SH-SY5Y (cell line): ENCODE measurements around the gene SERPINH1.

Experiments used
- GATA2 ChIP-seq: IDR thresholded peaks from 2 replicates; pipeline ENCODE4 v1.6.1; 2011; ENCODE audit warnings: mild to moderate bottlenecking, low read depth, low read length
- GATA3 ChIP-seq: IDR thresholded peaks from 2 replicates; pipeline ENCODE4 v1.6.1; 2011; ENCODE audit warnings: low read depth, mild to moderate bottlenecking, low read length, moderate library complexity

The SERPINH1 gene

DNA sequence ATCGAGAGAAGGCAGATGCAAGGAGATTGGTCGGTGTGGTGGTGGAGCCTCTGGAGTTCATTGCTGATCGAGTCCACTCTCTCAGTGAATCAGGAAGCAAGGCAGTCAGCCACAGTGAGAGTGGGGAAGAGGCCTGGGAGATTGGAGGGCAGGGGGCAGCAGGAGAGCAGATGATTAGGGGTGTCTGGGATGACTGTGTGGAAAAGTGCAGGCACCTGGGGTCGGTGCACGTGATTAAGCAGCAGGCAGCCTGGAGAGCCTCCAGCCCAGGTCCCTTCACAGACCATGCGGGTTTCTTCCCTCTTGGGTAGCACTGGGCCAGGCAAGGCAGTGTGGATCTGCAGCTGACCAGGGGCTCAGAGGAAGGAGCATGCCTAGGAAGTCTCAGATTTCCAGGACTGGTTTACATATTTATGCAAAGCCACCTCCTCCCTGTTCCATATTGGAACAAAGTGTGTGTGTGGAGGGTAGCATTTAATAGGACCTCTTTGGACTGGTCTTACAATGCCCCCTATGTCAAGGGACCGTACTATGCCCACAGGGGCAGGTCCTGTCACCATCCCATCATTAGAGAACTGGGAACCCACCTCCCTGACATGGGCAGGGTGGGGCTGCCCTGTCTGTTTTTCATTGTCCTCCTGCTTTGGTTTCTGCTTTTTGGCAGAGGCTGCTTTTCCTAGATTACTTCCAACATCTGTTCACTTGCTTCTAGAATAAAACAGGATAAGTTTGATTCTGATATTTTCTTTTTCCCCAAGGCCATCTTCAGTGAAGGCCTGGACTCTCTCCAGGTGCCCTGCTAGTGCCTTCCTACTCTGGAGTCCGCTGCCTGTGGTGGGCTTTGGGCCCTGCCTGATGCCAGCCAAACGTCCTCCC is 22.4 kb upstream of the SERPINH1 start:
- TF ChIP-seq GATA3 (no peak), GATA2 (no peak)

DNA sequence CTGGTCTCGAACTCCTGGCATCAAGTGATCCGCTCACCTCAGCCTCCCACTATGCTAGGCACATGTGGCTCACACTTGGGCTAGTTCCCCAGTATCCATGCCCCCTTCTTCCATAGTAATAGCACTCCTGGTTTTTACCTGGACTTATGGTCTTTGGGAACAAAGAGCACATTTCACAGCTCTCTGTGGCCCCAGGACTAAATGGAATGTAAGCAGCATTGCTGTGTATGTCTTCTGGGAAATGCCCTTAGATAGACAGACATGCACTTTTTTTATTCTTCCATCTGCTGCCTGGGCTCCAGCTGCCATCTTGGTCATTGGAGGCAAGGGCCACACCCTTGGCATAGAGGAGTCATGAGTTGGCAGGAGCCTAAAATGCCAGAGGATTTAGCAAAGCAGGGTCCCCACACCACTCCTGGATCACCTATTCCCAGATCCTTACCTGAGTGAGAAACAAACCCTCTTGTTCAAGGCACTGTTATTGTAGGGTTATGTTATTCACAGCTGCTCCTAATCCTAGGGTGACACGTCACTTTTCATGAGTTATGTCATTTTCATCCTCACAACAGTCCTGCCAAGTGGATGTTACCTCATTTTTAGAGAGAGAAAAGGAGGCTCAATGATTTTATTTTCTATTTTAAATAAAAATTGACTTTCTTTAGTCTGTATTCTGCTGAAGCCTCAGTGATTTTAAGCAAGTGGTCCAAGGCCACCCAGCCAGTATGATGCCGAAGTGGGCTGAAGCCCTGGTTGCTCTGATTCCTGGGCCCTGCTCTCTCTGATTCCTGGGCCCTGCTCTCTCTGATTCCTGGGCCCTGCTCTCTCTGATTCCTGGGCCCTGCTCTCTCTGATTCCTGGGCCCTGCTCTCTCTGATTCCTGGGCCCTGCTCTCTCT is 20.6 kb upstream of the SERPINH1 start:
- no peak for TF ChIP-seq GATA3
- TF ChIP-seq GATA2, result no peak

- TF ChIP-seq GATA2 (no peak), GATA3 (no peak)
Measured at GRCh38 chr11:75542088-75542438, 20.0 kb upstream of the SERPINH1 start.

DNA sequence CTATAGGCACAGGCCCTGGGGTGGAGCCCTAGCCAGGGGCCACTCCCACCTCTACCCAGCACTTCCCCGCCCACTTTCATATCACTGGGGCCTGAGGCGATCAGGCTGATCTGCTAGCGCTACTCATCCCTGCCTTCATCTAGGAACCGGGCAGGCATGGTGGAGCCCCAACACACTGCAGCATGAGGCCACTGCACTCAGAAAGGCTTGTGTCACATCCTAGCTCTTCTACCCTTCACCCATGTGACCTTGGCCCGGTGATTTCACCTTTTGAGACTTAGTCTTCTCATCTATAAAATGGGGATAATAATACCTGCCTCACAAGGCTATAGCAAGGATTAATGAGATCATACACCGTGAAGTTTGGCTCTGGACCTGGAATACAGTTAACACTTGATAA is 18.2 kb upstream of the SERPINH1 start:
- TF ChIP-seq GATA2, result no peak
- no peak for TF ChIP-seq GATA3

GRCh38 chr11:75547177-75547576 is 14.9 kb upstream of the SERPINH1 start:
- TF ChIP-seq GATA2, result no peak
- no peak for TF ChIP-seq GATA3

DNA sequence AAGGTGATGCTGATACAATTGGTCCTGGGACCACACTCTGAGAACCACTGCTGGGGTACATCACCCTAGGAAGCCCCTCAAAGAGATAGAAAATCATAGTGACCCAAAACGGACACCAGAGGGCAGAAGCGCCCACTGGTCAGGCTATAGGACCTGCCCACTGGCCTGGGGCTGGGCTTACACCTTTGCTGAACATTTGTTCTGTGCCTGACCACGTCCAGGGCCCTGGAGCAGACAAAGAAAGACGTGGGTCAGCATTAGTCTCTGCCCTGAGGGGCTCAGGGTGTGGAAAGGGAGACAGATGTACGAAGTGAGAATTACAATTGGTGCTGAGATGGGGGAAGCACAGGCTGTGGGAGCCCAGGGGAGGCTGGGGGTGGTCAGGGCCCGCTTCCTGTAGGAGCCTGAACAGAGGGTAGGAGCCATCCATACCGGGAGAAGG is 14.4 kb upstream of the SERPINH1 start:
- TF ChIP-seq GATA3, result no peak
- no peak for TF ChIP-seq GATA2

GRCh38 chr11:75548595-75549272 is 13.3 kb upstream of the SERPINH1 start:
- TF ChIP-seq GATA2, result no peak
- no peak for TF ChIP-seq GATA3

DNA sequence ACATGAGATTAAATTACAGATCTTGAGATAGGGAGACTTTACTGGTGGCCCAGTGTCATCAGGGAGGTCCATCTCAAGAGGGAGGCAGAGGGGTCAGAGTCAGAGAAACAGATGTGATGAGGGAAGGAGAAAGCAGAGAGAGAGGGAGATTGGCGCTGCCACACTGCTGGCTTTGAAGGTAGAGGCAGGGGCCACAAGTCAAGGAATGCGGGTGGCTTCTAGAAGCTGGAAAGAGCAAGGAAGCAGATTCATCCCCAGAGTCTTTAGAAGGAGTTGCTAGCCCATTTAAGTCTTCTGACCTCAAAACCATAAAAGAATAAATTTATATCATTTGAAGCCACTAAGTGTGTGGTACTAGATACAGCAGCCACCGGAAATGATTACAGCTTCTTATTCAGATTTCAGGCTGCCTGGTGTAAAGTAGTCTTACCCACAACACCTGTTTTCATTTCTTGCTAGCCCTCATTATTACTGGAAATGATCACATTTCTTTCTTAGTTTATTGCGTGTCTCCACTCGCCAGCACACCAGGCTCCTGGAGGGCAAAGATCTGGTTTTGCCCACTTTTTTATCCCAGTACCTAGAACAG is 12.6 kb upstream of the SERPINH1 start:
- no peak for TF ChIP-seq GATA2
- no peak for TF ChIP-seq GATA3

DNA sequence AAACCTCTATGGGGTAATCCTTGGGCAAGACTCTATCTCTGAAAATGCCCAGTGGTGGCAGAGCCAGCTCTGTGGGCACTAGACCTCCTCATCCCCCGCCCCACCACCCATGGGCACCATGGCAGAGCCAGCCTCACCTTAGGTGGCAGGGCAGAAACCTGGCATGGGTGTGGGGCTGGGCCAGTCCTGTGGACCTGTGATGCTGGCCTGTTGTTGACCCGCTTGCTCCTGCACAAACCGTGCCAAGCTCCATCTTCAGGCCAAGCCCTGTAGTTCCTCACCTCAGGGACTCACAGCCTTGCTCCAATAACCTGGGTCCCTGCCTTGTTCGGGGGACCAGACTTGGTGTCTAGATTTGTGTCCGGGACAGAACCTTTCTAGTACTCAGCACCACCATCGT is 8.9 kb upstream of the SERPINH1 start:
- TF ChIP-seq GATA3, result no peak
- no peak for TF ChIP-seq GATA2

- TF ChIP-seq GATA2, result no peak
- TF ChIP-seq GATA3, result no peak
Measured at GRCh38 chr11:75553889-75554257, 8.2 kb upstream of the SERPINH1 start.

DNA sequence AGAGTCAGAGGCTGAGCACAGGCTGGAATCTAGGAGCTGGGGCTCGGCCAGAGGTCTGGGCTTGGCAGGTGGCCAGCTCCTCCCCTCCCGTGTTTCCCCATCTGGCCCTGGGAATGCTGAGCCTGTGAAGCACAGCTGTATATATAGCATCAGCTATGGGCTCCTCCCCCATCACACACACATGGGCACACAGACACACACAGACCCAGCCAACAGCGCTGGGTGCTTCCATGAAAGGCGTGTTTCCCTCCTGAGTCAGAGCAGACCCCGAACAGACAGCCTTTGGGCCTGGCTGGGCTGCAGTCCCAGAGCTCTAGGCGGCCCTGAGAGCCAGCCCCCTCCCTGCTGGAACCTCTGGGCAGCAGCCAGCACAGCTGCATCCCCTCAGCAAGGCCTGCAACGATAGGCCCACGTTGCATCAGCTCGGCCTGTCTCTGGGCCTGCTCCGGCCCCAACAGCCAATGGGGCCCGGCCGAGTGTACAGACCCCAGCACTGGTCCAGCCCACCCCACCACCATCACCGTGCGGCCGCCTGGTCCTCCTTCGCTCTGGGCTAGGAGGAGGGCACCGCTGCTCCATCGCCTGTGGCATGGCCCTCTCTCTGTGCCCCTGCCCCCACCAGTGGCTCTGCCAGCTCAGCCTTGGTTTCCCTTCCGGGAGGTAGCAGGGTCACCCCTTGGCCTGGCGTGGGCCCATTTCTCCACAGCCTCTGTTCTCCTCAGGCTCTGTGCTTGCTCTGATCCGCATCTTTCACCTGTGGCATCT is 7.6 kb upstream of the SERPINH1 start:
- TF ChIP-seq GATA3 (no peak), GATA2 (no peak)

- TF ChIP-seq GATA3 (no peak), GATA2 (no peak)
Measured at GRCh38 chr11:75555079-75555811, 6.8 kb upstream of the SERPINH1 start.

DNA sequence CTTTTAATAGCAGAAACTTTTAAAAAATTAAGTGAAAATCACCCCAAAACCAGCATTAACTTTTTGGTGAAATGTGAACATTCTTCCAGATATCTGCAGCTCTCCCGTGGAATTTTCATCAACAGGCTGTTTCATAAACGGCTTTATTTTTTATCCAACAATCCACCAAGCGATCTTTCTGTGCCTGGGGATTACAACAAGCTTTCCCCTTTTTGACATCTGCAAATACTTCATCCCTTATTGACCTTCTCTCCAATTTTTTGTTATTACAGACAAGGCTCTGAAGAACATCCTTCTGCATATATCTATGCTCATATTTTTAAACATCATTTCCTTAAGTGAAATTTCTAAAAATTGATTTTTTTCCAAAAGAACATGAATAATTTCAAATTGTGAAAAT is 5.8 kb upstream of the SERPINH1 start:
- TF ChIP-seq GATA2 (no peak), GATA3 (no peak)
